IMR-90 (cell line): Measurements from ENCODE around the gene ADAMTS17. TPM values are rescaled to one million over a fixed set of nuclear protein-coding genes. Genes with fewer than 3 reads are reported as not detected.

Experiments used
- ATAC-seq: fragments of 200-7000 bp; cut with Tn5 transposase; 2 replicates; pipeline ENCODE4 v1.9.1; 2020; ENCODE audit warnings: low read depth, mild to moderate bottlenecking, moderate library complexity
- BruUV-seq: library from RNA; stranded (reverse); fragments of 400-500 nt; replicated peaks from 2 replicates; lab custom pipeline; 2021; lab: Mats Ljungman, UMichigan
- CTCF ChIA-PET: fragments of 300-600 bp; formaldehyde crosslinking; extraction: SDS; loops from one replicate; lab custom pipeline; 2021; ENCODE audit warnings: antibody characterized with exemption; lab: Yijun Ruan, JAX
- POLR2A ChIA-PET: fragments of 300-600 bp; sonication (Branson Sonifier 250); formaldehyde crosslinking; loops from one replicate; lab custom pipeline; 2022; ENCODE audit warnings: antibody characterized with exemption; ENCODE audit not compliant: unreplicated experiment; lab: Charles Lee
- DNase-seq: peaks from one replicate; pipeline ENCODE4 v3.0.0; 2013
- H2AFZ ChIP-seq: replicated peaks from 2 replicates; pipeline ENCODE3; 2013; ENCODE audit warnings: low read length, mild to moderate bottlenecking; ENCODE audit not compliant: poor library complexity
- H2AK5ac ChIP-seq: 2 replicates; pipeline ENCODE4 v1.6.1; 2013; ENCODE audit warnings: low read depth, low read length, inconsistent platforms
- H2AK9ac ChIP-seq: replicated peaks from 2 replicates; pipeline ENCODE3; 2013; ENCODE audit warnings: mild to moderate bottlenecking, low read depth, low read length, moderate library complexity; ENCODE audit not compliant: poor library complexity
- H2BK120ac ChIP-seq: 2 replicates; pipeline ENCODE4 v1.6.1; 2013; ENCODE audit warnings: low read depth, low read length, inconsistent platforms
- H2BK15ac ChIP-seq: 3 replicates; pipeline ENCODE4 v1.6.1; 2013; ENCODE audit warnings: low read depth, low read length, inconsistent platforms
- H2BK20ac ChIP-seq: 2 replicates; pipeline ENCODE4 v1.6.1; 2013; ENCODE audit warnings: low read depth, mild to moderate bottlenecking, inconsistent platforms, low read length, moderate library complexity
- H2BK5ac ChIP-seq: 2 replicates; pipeline ENCODE4 v1.6.1; 2013; ENCODE audit warnings: mild to moderate bottlenecking, low read depth, low read length, inconsistent platforms; ENCODE audit not compliant: poor library complexity, severe bottlenecking
- H3K14ac ChIP-seq: replicated peaks from 2 replicates; pipeline ENCODE4 v1.6.1; 2013; ENCODE audit warnings: low read depth, low read length, inconsistent platforms
- H3K18ac ChIP-seq: 2 replicates; pipeline ENCODE4 v1.6.1; 2013; ENCODE audit warnings: low read depth, low read length, control low read depth
- H3K23ac ChIP-seq: 2 replicates; pipeline ENCODE4 v1.6.1; 2013; ENCODE audit warnings: low read depth, low read length, inconsistent platforms
- H3K27ac ChIP-seq: 2 replicates; pipeline ENCODE4 v1.5.1; 2013; ENCODE audit warnings: mild to moderate bottlenecking, control low read depth, low read length; ENCODE audit not compliant: insufficient read depth
- H3K27me3 ChIP-seq: 2 replicates; pipeline ENCODE4 v1.6.1; 2013; ENCODE audit warnings: low read length; ENCODE audit not compliant: control insufficient read depth, insufficient read depth
- H3K36me3 ChIP-seq: 2 replicates; pipeline ENCODE4 v1.6.1; 2013; ENCODE audit warnings: low read length, mixed read lengths; ENCODE audit not compliant: control insufficient read depth, insufficient read depth
- H3K4ac ChIP-seq: 2 replicates; pipeline ENCODE4 v1.6.1; 2013; ENCODE audit warnings: low read depth, low read length, inconsistent platforms
- H3K4me1 ChIP-seq: 2 replicates; pipeline ENCODE4 v1.6.1; 2013; ENCODE audit warnings: low read length, mixed read lengths; ENCODE audit not compliant: control insufficient read depth, insufficient read depth
- H3K4me2 ChIP-seq: 2 replicates; pipeline ENCODE4 v1.6.1; 2013; ENCODE audit warnings: low read depth, mild to moderate bottlenecking, control low read depth, low read length, moderate library complexity
- H3K4me3 ChIP-seq: 2 replicates; pipeline ENCODE4 v1.5.1; 2013; ENCODE audit warnings: low read depth, mild to moderate bottlenecking, control low read depth, low read length, moderate library complexity; ENCODE audit not compliant: insufficient read depth
- H3K56ac ChIP-seq: 2 replicates; pipeline ENCODE4 v1.6.1; 2013; ENCODE audit warnings: low read length, inconsistent platforms; ENCODE audit not compliant: insufficient read depth; ENCODE audit errors: extremely low read depth
- H3K79me1 ChIP-seq, 2 experiments: 2 replicates each; pipeline ENCODE4 v1.6.1; 2013; ENCODE audit warnings: low read length in 2 of 2, inconsistent platforms in 1 of 2, low read depth in 1 of 2
- H3K9ac ChIP-seq: 2 replicates; pipeline ENCODE4 v1.6.1; 2013; ENCODE audit warnings: low read depth, low read length, control low read depth
- H3K9me1 ChIP-seq: 2 replicates; pipeline ENCODE4 v1.6.1; 2013; ENCODE audit warnings: low read length, inconsistent platforms; ENCODE audit not compliant: insufficient read depth
- H3K9me3 ChIP-seq: 2 replicates; pipeline ENCODE4 v1.6.1; 2013; ENCODE audit warnings: low read length; ENCODE audit not compliant: control insufficient read depth, insufficient read depth
- H4K20me1 ChIP-seq: 2 replicates; pipeline ENCODE4 v1.6.1; 2013; ENCODE audit warnings: low read length, inconsistent platforms; ENCODE audit not compliant: insufficient read depth
- H4K5ac ChIP-seq: 2 replicates; pipeline ENCODE4 v1.6.1; 2013; ENCODE audit warnings: mild to moderate bottlenecking, low read depth, low read length, control low read depth
- H4K8ac ChIP-seq, 2 experiments: 2 replicates each; pipeline ENCODE4 v1.6.1; 2013; ENCODE audit warnings: low read depth in 2 of 2, low read length in 2 of 2, control low read depth in 1 of 2, inconsistent platforms in 1 of 2
- H4K91ac ChIP-seq: 2 replicates; pipeline ENCODE4 v1.6.1; 2013; ENCODE audit warnings: low read depth, low read length, inconsistent platforms; ENCODE audit not compliant: insufficient read depth
- BHLHE40 ChIP-seq: fragments of 150-350 bp; IDR thresholded peaks from 2 replicates; pipeline ENCODE4 v1.6.1; 2016; ENCODE audit warnings: mild to moderate bottlenecking, low read depth, low read length
- CEBPB ChIP-seq: IDR thresholded peaks from 2 replicates; pipeline ENCODE4 v1.6.1; 2012; ENCODE audit warnings: low read depth, low read length, improper control_type of control experiment
- CHD1 ChIP-seq: IDR thresholded peaks from 2 replicates; pipeline ENCODE4 v1.6.1; 2012; ENCODE audit warnings: low read depth, low read length, improper control_type of control experiment
- CTCF ChIP-seq: conservative IDR thresholded peaks from 2 replicates; pipeline ENCODE4 v1.5.1; 2012; ENCODE audit warnings: mild to moderate bottlenecking, low read depth, low read length, improper control_type of control experiment
- ELK1 ChIP-seq: fragments of 150-350 bp; IDR thresholded peaks from 2 replicates; pipeline ENCODE4 v1.6.1; 2016; ENCODE audit warnings: low read depth, mild to moderate bottlenecking, low read length, moderate library complexity, borderline replicate concordance
- FOS ChIP-seq: fragments of 150-350 bp; IDR thresholded peaks from 2 replicates; pipeline ENCODE4 v1.6.1; 2016; ENCODE audit warnings: low read depth, low read length
- MAFK ChIP-seq: IDR thresholded peaks from 2 replicates; pipeline ENCODE4 v1.6.1; 2012; ENCODE audit warnings: low read depth, low read length, improper control_type of control experiment
- MAZ ChIP-seq: IDR thresholded peaks from 2 replicates; pipeline ENCODE4 v1.6.1; 2012; ENCODE audit warnings: low read depth, mild to moderate bottlenecking, low read length, improper control_type of control experiment, moderate library complexity, borderline replicate concordance
- MXI1 ChIP-seq: IDR thresholded peaks from 2 replicates; pipeline ENCODE4 v1.6.1; 2012; ENCODE audit warnings: low read depth, mild to moderate bottlenecking, low read length, moderate library complexity, borderline replicate concordance
- NFE2L2 ChIP-seq: fragments of 150-350 bp; IDR thresholded peaks from 2 replicates; pipeline ENCODE4 v1.6.1; 2016; ENCODE audit warnings: low read depth, mild to moderate bottlenecking, low read length
- POLR2A ChIP-seq: IDR thresholded peaks from 2 replicates; pipeline ENCODE4 v1.6.1; 2012; ENCODE audit warnings: mild to moderate bottlenecking, low read depth, low read length
- RAD21 ChIP-seq: IDR thresholded peaks from 2 replicates; pipeline ENCODE4 v1.6.1; 2012; ENCODE audit warnings: low read length, improper control_type of control experiment
- RCOR1 ChIP-seq: IDR thresholded peaks from 2 replicates; pipeline ENCODE4 v1.6.1; 2012; ENCODE audit warnings: mild to moderate bottlenecking, low read length, improper control_type of control experiment; ENCODE audit not compliant: insufficient replicate concordance
- RFX5 ChIP-seq: IDR thresholded peaks from 2 replicates; pipeline ENCODE4 v1.8.0; 2012; ENCODE audit warnings: low read depth, mild to moderate bottlenecking, low read length, moderate library complexity
- SMC3 ChIP-seq: fragments of 150-350 bp; IDR thresholded peaks from 2 replicates; pipeline ENCODE4 v1.6.1; 2016; ENCODE audit warnings: low read depth, mild to moderate bottlenecking, antibody characterized with exemption, low read length, moderate library complexity
- USF2 ChIP-seq: fragments of 150-350 bp; IDR thresholded peaks from 2 replicates; pipeline ENCODE4 v1.6.1; 2017; ENCODE audit warnings: mild to moderate bottlenecking, antibody characterized with exemption, low read length, low read depth
- WGBS, 2 experiments: methylation state at CpG; one replicate each; pipeline versions ENCODE4 v1.1.5 to v1.1.7; 2013; ENCODE audit warnings: missing lambda C conversion rate in 2 of 2; ENCODE audit not compliant: insufficient read length in 1 of 2; ENCODE audit errors: extremely low coverage in 2 of 2; 5-methylcytosine and 5-hydroxymethylcytosine counted together
- dilution Hi-C: fragments of 300-500 bp; cut with HindIII; formaldehyde crosslinking; loops from one replicate; pipeline ENCODE4 v1.14.3; 2018; ENCODE audit warnings: low sequenced_read_pairs; ENCODE audit not compliant: unreplicated experiment
- in situ Hi-C: fragments of 300-500 bp; cut with MboI; formaldehyde crosslinking; loops from 3 replicates; pipeline ENCODE4 v1.14.3; 2019; ENCODE audit warnings: low sequenced_read_pairs, inconsistent platforms, mixed read lengths
- intact Hi-C: fragments of 100-400 bp; cut with micrococcal nuclease; formaldehyde crosslinking; loops from 2 replicates; pipeline ENCODE4 v1.10.0; 2022
- polyA plus RNA-seq, 3 experiments: library from polyadenylated mRNA; depleted of rRNA; stranded (reverse); fragments of >200 nt; gene quantifications; 2 replicates each; pipeline ENCODE4 v1.2.3, GENCODE V29; 2012; ENCODE audit warnings: low replicate concordance in 1 of 3
- total RNA-seq: library from RNA; depleted of rRNA; stranded (reverse); fragments of >200 nt; gene quantifications from 2 replicates; pipeline ENCODE4 v1.2.3, GENCODE V29; 2012

The ADAMTS17 gene
- total and polyA plus RNA-seq, 2 of the 4 experiments (the other 2 are of a cell fraction), result 0.03 TPM; not detected in 1

- H2BK5ac ChIP-seq, result no peak overlapping the region
- no peaks in the 10 kb centered on the region for H3K9me1 ChIP-seq
- no peak overlapping the region for H3K56ac ChIP-seq
- no peak overlapping the region for H3K4ac ChIP-seq
- dilution Hi-C loops (no loop called here), intact Hi-C loops (no loop called here), in situ Hi-C loops (loop anchor here (25.0 kb wide), 1 partner anchor 859 kb away; the partner anchor contains the start of gene LRRC28)
- no peaks in the 10 kb centered on the region for H3K79me1 ChIP-seq
- H3K18ac ChIP-seq, result no peak overlapping the region
- H3K23ac ChIP-seq, result no peak overlapping the region
- no peak overlapping the region for H3K27ac ChIP-seq
- H2AFZ ChIP-seq, result no peak overlapping the region
- no peak overlapping the region for H2BK15ac ChIP-seq
- no CpG with 5 or more reads among the region's 2 CpGs for WGBS, 2 experiments
- H3K36me3 ChIP-seq, result no peaks in the 10 kb centered on the region
- no peak overlapping the region for H3K4me2 ChIP-seq
- no peak for ATAC-seq
- no peak overlapping the region for H3K14ac ChIP-seq
- H3K27me3 ChIP-seq, result no peaks in the 10 kb centered on the region
- no peak for TF ChIP-seq BHLHE40
- TF ChIP-seq NFE2L2, result no peak
- TF ChIP-seq ELK1, result no peak
- no peak for TF ChIP-seq CTCF
- no peak for TF ChIP-seq MAFK
- no peak for TF ChIP-seq CHD1
- no peak for TF ChIP-seq SMC3
- TF ChIP-seq USF2, result no peak
- no peak for TF ChIP-seq MAZ
- TF ChIP-seq MXI1, result no peak
- TF ChIP-seq RFX5, result no peak
- no peak for TF ChIP-seq RCOR1
- TF ChIP-seq POLR2A, result no peak
- TF ChIP-seq FOS, result no peak
- TF ChIP-seq RAD21, result no peak
- no peak for TF ChIP-seq CEBPB
- H3K9ac ChIP-seq, result no peak overlapping the region
- peaks cover 2% of the 10 kb centered on the region; the same call in 1 of the 2 replicates for H3K4me1 ChIP-seq
- H2AK5ac ChIP-seq, result no peak overlapping the region
- no peak overlapping the region for H4K5ac ChIP-seq
- no peak overlapping the region for H4K8ac ChIP-seq
- ChIA-PET CTCF (no interaction called here), POLR2A (no interaction called here)
- H3K4me3 ChIP-seq, result no peak overlapping the region
- peaks cover 7% of the 10 kb centered on the region for H3K9me3 ChIP-seq
- H2BK120ac ChIP-seq, result no peak overlapping the region
- no peaks in the 10 kb centered on the region for H4K20me1 ChIP-seq
- no peak overlapping the region for H2AK9ac ChIP-seq
- H4K91ac ChIP-seq, result no peak overlapping the region
- no TSS peak for BruUV-seq
- no peak for DNase-seq
- no peak overlapping the region for H2BK20ac ChIP-seq
Observed at GRCh38 chr15:100121285-100121684, 220.5 kb downstream of the ADAMTS17 start.
